ENCODE data around the gene NCAM2.

NCAM2 gene

GRCh38 chr21:21216047-21216446 lies 217.8 kb downstream of the NCAM2 start:
- DNase-seq (ENCODE audit: low spot score), result no peak

- no peak for DNase-seq (ENCODE audit: low spot score)
Observed at GRCh38 chr21:21226472-21226871, 228.3 kb downstream of the NCAM2 start.

DNA sequence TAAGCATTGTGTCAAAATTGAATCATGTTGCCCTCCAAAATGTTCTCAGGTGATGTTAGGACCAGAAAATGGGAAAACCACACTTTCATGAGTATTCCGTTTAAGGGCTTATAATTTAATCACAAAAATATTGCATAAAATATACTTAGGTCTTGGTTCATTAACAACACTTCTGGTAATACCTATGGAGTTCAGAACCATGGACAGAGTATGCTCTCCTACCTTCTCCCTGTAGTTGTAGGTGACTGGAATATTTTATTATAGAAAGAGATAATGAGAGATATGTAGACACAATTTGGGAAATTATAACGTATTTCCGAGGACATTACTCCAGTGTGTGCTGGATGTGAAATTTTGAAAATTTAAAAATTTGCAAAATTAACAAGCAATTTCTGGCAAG lies 232.5 kb downstream of the NCAM2 start:
- DNase-seq (ENCODE audit: low spot score), result no peak

DNA sequence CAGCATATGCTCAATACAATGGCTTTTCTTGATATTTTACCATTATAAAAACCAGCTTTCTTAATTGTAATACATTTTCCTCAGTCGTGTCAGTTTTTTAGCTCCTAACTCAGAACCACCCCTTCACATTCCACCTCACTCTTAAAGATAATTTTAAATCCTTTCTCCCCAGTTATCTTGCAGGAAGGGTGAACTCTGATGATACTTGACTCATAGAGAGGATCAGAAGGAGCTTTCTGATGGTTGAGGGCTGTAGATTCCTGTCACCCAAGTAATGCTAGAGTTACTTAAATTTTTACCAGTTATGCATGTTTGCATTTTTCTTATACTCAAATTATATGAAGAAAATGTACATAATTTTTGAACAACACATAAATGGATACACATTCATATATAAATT lies 233.7 kb downstream of the NCAM2 start:
- no peak for DNase-seq (ENCODE audit: low spot score)

DNA sequence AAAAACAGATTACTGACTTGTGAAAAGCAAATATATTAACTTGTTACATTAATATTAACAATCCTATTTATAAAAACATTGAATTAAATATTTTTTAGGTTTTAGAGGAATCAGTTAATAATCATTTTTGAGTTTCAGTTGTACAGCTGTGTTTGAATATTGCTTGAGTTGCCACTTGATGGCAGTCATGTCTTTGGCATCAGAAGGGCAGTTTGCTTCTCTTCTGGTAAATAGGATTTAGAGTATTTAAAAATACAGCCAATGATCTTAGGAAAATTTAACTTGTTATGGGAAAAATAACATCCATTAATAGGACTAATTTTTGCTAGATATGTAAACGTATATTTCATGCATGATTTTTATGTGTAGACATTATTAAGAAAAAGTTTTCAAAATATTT lies 234.1 kb downstream of the NCAM2 start:
- DNase-seq (ENCODE audit: low spot score), result no peak

DNA sequence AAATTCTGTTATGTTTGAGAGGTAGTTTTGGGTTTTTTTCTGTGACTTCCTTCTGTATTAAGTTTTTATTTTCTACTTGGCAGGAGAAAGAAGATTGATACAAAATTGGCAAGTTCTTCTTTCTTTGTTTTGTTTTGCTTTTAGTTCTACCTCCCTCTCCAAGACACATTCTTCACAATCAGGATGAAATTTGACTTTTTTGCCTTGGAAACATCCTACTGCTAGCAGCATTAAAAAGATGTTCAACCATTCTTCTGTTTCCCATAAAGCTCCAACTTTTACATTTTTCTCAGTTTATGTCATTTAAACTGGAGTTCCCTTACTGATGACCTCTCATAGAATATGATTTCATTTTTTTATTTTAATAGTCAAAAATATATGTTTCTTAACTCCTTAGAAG lies 234.8 kb downstream of the NCAM2 start:
- DNase-seq (ENCODE audit: low spot score), result no peak

- DNase-seq (ENCODE audit: low spot score), result no peak
Observed at GRCh38 chr21:21236996-21237395, 238.8 kb downstream of the NCAM2 start.

DNA sequence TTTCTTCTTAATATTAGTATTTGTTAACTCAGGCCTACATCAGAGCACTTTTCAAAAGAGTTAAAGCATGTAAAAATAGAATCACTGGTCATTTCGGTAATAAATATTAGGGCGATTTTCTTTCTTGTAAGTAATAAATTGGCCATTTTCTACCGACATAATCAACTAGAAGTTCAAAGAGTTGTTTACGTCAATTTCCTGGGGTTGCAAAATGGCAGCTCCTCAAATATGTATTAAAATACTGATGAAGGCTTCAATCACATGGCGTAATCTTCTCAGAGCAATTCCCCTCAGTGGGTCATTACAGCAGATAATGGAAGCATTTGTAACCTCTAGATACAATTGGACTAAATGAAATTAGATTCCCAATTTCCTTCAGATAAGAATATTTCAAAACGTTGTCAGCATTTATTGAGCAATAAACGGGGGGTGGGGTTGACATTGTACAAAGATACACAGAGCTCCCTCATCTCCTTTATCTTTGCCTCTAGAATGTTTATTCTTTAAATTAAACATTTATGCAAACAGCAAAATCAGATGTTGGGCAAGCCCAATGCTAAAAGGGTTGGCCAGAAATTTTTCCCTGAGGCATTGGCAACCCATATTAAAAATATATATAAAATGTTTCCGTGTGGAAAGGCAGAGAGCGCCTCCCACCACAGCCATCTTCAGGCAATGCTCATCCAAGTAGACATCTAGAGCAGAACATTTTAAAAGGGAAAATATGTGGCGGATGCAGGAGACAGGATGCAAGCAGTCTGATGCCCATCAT lies 240.6 kb downstream of the NCAM2 start:
- DNase-seq (ENCODE audit: low spot score), result no peak

DNA sequence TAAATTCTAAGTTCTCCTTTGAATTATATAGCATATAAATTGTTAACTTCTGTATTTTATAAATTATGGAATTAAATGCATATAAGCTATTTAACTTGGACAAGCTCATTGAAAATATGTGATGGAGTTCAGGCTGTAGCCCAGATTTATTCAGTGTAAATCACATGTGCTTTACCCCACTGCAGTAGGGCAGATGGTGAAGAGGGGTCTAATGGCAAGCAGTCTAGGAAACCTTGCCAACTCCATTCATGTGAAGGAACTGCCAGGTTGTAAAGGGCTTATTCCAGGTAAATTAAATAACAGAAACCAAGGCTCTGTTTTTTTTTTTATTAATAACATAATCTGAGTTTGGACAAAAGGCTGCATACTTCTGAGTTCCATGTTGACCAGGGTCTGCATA lies 243.2 kb downstream of the NCAM2 start:
- DNase-seq (ENCODE audit: low spot score), result no peak

- DNase-seq (ENCODE audit: low spot score), result no peak
Observed at GRCh38 chr21:21246007-21246406, 247.8 kb downstream of the NCAM2 start.

DNA sequence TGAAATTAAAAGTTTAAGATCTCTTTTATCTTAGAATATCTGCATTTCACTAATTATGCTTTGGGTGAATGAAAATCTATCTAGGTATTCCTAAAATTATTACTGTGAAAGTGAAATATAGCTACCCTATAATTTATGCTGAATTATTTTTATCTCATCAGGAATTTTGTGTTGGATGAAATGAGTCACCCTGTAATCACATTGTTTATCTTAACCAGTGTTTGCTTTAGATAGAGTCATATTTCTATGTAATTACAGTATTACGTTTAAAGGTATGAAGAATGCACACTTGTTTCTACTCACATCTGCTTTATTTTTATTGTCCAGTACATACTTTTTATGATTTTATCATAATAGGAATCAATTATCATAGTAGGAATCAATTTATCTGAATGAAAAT lies 249.2 kb downstream of the NCAM2 start:
- DNase-seq (ENCODE audit: low spot score), result no peak

DNA sequence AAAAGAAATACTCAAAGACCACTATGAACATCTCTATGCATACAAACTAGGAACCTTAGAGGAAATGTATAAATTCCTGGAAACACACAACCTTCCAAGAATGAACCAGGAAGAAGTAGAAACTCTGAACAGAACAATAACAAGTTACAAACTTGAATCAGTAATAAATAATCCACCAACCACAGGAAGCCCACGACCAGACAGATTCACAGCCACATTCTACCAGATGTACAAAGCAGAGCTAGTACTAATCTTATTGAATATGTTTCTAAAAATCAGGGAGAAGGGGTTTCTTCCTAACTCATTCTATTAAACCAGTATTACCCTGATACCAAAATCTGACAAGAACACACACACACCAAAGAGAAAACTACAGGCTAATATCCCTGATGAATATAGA lies 263.8 kb downstream of the NCAM2 start:
- DNase-seq (ENCODE audit: low spot score), result no peak

DNA sequence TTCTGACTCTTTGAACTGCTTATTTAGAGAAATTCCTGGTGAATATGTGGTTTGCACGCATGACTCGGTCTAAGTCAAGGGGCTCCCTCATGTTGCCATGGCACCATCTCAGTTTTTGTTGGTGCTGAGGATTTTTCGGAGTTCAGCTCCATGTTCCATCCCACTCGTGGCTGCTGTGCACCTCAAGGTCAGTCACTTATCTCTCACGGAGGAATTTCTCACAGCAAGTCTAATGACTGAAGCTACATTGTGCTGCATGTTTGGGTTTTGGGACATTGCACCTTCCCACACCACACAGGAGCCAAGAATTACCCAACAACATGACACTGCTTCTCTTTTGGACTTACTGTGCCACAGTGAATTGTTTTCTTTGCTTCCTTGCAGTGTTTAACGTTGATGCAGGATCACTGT lies 269.9 kb downstream of the NCAM2 start:
- no peak for DNase-seq (ENCODE audit: low spot score)

DNA sequence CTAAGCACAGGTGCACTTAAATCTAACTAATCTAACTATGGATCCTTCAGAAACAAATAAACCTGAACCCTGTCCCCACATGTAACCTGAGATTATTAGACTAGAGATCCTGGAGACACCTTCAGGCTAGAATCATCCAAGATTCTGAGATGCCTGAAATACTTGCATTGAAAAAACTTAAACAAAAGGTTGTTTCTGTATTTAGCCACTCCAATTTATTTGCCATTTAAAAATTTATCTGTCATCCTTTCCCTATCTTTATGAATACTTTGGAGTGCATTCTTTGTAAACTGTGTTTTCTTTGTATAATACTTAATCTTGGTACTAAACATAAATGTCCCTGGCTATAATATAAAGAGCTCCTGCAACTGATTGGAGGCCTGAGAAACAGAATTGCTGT lies 270.7 kb downstream of the NCAM2 start:
- DNase-seq (ENCODE audit: low spot score), result no peak

DNA sequence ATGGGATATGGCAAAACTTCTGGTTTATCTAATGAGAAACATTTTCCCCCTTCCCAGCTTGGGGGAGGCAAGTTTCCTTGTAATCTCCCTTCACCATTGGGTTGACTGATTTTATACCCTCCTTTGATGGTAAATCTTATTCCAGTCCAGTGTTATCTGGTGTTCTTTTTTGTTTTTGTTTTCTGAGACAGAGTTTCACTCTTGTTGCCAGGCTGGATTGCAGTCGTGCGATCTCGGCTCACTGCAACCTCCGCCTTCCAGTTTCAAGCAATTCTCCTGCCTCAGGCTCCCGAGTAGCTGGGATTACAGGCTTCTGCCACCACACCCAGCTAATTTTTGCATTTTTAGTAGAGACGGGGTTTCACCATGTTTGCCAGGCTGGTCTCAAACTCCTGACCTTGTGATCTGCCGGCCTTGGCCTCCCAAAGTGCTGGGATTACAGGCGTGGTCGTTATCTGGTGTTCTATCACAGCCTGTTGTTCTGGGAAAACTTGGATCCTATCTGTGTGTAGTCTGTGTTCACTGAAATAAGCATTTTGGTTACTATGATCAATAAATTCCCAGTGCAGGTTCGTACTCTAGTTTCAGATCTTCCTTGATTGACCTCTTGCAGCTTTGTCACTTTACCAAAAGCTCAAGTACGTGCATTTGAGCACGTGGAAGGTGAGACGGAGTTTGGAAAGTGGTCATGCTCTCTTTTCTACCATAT lies 281.1 kb downstream of the NCAM2 start:
- no peak for DNase-seq (ENCODE audit: low spot score)

DNA sequence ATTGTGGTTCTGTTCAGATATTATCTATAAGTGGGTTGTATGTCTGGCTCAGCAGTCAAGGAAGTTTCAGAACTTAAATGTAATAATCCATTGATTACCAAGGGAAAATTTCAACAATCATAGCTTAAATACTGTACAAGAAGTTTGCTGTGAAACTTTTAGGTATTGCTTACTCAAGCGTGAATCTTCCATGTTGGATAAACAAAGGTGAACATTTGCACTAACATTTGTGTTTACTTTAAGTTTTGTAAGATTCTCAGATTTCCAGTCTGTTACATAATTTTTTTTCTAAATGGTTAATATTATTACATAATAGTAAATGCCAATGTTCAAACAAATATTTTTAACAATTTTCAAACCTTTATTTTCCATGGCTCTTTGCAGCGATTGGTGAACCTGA lies 285.6 kb downstream of the NCAM2 start:
- no peak for DNase-seq (ENCODE audit: low spot score)

- DNase-seq (ENCODE audit: low spot score), result no peak
Observed at GRCh38 chr21:21286170-21286798, 288.1 kb downstream of the NCAM2 start.

DNA sequence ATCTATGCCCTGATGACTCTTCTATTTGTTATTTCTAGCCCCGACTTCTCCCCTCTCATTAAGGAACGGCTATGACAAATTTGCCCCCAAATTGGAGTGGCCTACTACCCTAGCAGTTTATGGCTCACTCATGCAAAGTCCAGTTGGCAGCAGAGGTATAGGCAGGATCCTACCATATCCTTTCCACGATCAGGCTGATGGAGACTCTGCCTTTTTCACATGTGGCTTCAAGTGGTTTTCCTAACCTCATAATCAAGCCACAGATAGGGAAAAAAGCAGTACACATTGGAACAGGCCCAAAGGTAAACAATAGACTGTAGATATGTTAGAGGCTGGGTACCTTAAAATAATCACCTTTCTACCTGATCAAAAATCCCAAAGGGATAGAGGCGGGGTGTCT lies 292.5 kb downstream of the NCAM2 start:
- no peak for DNase-seq (ENCODE audit: low spot score)

DNA sequence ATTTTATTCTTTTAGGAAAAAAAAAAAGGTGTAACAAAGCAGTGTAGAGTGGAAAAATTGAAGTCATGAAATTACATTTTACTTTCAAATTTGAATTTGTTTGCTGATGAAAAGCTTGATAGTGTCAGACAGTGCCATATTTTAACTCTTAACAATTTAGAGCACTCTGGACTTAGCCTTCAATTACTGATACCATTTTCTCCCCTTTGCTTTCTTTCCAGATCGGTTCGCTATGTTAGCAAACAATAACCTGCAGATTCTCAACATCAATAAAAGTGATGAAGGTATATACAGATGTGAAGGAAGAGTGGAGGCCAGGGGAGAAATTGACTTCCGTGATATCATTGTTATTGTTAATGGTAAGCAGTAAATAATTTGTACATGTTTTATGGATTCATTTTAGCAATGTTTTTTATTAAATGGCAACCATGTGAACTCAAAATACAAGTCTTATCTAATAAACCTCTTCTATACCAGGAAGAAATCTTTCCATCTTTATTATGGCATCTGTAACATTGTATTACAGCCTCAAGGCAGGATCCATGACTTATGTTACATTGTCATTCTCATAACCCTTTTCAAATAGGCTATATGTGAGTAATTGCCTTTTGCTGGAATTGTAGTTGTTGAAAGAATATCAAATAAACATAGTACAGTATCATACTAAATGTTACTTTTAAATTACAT lies 293.8 kb downstream of the NCAM2 start:
- DNase-seq (ENCODE audit: low spot score), result no peak

DNA sequence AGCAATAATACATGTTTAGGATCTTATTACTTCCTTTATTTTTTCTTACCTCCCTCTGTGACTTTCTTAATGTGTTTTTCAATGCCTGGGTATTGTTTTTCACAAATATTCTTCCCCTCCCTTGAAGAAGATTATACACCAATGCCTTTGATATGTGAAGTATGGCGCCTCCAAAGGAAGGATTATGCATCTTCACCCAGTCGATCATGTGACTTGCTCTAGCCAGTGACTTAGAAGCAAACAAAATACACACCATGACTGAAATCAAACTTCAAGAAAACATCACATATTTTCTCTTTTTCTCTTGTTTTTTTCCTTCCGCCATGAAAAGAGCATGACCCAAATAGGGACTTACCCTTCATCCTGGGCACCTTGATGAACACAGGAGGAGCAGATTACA lies 297.1 kb downstream of the NCAM2 start:
- no peak for DNase-seq (ENCODE audit: low spot score)

- DNase-seq (ENCODE audit: low spot score), result no peak
Observed at GRCh38 chr21:21297211-21297610, 299.0 kb downstream of the NCAM2 start.

DNA sequence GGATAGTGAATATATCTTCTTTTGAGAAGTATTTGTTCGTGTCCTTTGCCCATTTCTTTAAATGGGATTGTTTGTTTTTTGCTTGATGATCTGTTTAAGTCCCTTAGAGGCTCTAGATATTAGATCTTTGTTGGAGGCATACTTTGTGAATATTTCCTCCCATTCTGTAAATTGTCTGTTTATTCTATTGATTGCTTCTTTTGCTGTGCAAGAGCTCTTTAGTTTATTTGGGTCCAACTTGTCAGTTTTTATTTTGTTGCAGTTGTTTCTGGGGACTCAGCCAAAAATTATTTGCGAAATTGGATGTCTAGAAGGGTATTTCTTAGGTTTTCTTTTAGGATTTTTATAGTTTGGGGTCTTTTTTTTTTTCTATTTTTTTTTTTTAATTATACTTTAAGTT lies 302.8 kb downstream of the NCAM2 start:
- no peak for DNase-seq (ENCODE audit: low spot score)

DNA sequence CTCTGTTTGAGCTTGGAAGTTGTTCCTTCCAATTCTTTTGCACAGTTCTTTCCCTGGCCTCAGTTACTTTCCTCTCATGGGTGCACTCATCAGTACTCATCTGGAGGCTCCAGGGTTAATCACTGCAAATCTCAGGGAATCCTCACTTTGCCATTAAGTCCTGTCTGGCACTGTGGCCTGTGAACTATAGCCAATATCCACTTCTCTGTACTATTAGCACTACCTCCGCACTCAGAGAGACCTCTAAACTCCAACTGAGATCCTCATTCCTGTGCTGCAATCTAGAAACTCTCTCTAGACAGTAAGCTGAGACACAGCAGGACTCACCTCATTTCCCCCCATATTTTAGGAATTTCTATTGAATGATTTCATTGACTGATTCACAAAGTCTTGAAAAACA lies 311.3 kb downstream of the NCAM2 start:
- DNase-seq (ENCODE audit: low spot score), result no peak

Data from CD4-positive, alpha-beta T cell treated with Interleukin-2 at 100 ng/mL for 4 hours (primary cell).